Measurements from ENCODE around the gene SMG6.

DNA sequence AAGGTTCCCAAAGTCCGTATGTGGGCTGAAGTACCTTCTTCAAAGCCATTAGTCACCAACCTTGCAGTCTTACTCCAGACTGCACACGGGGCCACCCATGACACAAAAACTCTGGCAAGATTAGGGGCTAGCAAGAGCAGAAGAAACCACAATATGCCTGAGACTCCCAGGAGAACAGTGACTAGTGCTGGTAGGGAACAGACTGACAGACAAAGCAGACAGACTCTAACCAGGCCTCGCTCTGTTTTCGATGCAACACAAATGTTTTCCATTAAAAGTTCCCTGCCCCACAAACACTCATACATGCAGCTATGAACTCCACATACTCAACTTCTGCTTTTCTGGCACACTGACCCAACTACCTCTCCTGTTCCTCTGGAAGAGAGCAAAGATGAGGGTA, 146.5 kb downstream of the SMG6 start:
- TF ChIP-seq CTCF (IDR thresholded peaks at IDR 0.05; ENCODE audit: poor library complexity), result no peak
- TF ChIP-seq EZH2phosphoT487 (IDR thresholded peaks at IDR 0.05; ENCODE audit: low read depth, severe bottlenecking, unreplicated experiment), result no peak
- TF ChIP-seq EZH2 (IDR thresholded peaks at IDR 0.05; ENCODE audit: borderline replicate concordance), result no peak

Measured in hepatocyte (in vitro differentiated cells).